Measurements from ENCODE around the gene NOC4L.

DNA sequence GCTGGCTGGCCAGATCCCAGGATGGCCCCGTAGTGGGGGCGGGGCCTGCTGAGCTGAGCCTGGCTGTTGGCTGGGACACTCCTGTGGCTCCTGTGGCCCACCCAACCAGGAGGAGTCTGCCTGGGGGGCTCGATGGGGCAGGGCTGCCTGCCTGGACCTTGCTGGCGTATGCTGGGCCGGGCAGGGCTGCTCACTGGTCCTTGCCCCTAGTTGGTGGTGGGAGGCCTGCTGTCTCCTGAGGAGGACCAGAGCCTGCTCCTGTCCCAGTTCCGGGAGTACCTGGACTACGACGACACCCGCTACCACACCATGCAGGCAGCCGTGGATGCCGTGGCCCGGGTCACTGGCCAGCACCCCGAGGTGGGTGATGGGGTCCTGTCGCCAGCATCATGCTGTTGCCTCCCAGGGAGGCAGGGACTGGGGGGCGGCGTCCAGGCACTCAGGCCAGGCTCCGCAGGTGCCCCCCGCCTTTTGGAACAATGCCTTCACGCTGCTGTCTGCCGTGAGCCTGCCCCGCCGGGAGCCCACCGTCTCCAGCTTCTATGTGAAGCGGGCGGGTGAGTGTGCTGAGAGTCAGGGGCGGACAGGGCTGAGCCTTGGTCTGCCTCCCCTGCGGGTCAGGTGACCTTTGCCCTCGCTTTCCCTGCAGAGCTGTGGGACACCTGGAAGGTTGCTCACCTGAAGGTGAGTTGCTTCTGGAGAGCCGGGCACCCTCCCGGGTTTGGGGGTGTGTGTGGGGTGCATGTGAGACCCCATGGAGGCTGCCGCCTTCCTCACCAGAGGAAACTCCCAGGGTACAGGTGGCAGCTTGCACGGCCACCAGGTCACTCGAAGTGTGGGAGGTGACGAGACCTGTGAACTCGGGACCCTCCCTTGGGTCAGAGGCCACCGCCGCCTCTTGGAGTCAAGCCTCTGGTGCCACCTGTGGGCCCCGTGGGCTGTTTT lies 3.4 kb downstream of the NOC4L start:
- TF ChIP-seq, protein P1, sequence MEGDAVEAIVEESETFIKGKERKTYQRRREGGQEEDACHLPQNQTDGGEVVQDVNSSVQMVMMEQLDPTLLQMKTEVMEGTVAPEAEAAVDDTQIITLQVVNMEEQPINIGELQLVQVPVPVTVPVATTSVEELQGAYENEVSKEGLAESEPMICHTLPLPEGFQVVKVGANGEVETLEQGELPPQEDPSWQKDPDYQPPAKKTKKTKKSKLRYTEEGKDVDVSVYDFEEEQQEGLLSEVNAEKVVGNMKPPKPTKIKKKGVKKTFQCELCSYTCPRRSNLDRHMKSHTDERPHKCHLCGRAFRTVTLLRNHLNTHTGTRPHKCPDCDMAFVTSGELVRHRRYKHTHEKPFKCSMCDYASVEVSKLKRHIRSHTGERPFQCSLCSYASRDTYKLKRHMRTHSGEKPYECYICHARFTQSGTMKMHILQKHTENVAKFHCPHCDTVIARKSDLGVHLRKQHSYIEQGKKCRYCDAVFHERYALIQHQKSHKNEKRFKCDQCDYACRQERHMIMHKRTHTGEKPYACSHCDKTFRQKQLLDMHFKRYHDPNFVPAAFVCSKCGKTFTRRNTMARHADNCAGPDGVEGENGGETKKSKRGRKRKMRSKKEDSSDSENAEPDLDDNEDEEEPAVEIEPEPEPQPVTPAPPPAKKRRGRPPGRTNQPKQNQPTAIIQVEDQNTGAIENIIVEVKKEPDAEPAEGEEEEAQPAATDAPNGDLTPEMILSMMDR (conservative IDR thresholded peaks at IDR 0.05; ENCODE audit: low read depth, low read length): no peak
- TF ChIP-seq BHLHE40 (IDR thresholded peaks at IDR 0.05; ENCODE audit: low read depth, low read length): no peak
- no peak for TF ChIP-seq CHD1 (IDR thresholded peaks at IDR 0.05; ENCODE audit: low read depth, low read length)
- TF ChIP-seq, protein P2, sequence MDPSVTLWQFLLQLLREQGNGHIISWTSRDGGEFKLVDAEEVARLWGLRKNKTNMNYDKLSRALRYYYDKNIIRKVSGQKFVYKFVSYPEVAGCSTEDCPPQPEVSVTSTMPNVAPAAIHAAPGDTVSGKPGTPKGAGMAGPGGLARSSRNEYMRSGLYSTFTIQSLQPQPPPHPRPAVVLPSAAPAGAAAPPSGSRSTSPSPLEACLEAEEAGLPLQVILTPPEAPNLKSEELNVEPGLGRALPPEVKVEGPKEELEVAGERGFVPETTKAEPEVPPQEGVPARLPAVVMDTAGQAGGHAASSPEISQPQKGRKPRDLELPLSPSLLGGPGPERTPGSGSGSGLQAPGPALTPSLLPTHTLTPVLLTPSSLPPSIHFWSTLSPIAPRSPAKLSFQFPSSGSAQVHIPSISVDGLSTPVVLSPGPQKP (IDR thresholded peaks at IDR 0.05; ENCODE audit: borderline replicate concordance, low read depth, low read length): no peak
- TF ChIP-seq POLR2A (IDR thresholded peaks at IDR 0.05; ENCODE audit: low read depth, low read length): no peak
